Activated T-helper 1 cell treated with Interleukin-2 at 50 U/mL for 16 hours (primary cell): ENCODE results near the gene KCTD1.

Experiments
- DNase-seq: peaks from one replicate; pipeline ENCODE4 v3.0.0-alpha.2; 2020; ENCODE audit warnings: low read depth

KCTD1 gene

DNA sequence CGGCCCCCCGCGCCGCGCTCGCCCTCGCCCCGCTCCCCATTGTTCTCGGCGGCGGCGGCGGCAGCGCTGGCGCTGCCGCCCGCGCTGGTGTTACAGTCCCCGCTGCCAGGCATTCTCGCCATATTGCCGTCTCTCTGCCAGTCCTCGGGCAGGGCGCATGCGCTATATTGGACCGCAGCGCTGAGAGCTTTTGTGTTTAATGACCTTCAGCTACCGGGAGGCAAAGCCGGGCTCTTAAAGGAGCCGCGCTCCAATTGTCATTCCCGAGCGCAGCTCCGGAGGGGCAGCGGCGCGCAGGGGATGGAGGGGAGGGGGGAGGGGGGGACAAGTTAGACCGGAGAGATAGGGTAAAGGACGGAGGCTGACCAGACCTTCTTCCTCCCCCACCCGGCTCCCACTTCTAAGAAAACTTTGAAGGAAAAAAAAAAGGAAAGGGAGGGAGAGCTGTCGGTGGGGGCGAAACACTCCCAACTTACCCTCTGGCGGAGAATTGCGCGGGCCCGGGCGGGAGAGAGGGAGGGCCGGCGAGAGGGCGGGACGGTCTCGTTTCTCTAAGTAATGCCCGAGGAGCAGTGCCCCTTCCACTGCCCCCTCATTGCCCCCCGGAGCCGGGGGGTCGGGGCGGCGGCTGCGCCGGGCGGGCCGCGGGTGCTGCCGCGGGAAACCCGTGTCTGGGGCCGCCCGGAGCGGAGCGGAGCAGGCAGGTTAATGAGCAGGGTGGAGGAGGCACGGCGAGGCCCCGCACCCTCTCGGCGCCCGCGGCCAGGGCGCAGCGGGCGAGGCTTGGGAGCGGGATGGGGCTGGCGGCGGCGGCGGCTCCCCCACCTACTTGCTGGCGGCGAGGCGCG, at the start of gene KCTD1:
Gene KCTD1, minus strand, starts transcription at position 139 of the 848 bp plus-strand sequence. Its CDS starts 17 bp downstream, at position 122.
- peak; percentile 30 for DNase-seq

DNA sequence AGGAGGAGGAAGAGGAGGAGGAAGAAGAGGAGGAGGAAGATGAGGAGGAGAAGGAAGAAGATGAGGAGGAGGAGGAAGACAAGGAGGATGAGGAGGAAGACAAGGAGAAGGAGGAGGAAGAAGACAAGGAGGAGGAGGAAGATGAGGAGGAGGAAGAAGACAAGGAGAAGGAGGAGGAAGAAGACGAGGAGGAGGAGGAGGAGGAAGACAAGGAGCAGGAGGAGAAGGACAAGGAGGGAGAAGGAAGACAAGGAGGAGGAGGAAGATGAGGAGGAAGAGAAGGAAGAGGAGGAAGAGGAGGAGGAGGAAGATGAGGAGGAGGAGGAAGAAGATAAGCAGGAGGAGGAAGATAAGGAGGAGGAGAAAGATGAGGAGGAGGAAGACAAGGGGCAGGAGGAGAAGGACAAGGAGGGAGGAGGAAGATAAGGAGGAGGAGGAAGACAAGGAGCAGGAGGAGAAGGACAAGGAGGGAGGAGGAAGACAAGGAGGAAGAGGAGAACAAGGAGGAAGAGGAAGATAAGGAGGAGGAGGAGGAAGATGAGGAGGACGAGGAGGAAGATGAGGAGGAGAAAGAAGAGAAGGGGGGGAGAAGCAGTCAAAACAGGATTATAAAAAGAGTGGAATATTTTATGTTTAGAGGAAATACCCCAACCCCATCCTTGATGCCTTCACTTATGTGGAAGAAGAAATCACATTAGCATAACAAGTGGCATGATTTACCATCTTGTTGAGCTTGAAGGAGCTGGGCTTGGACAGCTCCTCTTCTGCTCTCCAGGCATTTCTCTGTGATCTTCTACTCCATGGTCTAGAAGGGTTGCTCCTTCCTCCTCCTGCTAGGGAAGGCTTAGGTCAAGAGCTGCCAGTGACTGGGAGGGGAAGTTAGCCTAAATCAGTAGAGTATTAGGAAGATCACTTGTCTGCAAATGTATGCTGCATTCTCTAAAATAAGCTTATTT, 45.3 kb upstream of the KCTD1 start:
- DNase-seq: no peak

DNA sequence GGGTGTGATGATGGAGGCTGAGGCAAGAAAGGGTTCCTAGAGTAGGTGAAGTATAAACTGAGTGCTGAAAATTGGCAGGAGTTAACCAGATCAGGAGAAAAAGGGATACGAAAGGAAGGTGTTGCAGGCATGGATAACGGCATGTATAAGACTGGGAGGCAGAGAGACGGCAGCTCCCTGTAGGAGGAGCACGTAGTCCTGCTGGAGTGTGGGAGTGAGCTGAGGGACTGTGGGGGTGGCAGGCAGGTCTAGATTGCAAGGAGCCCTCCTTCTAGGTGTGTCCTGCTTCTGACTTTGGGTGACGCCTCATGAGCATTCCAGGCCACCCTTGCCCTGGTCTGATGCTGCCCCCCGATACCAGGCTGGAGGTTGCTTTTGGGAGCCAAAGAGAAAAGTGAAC, 36.4 kb upstream of the KCTD1 start:
- no peak for DNase-seq

GRCh38 chr18:26579941-26580618, 31.7 kb upstream of the KCTD1 start:
- no peak for DNase-seq

DNA sequence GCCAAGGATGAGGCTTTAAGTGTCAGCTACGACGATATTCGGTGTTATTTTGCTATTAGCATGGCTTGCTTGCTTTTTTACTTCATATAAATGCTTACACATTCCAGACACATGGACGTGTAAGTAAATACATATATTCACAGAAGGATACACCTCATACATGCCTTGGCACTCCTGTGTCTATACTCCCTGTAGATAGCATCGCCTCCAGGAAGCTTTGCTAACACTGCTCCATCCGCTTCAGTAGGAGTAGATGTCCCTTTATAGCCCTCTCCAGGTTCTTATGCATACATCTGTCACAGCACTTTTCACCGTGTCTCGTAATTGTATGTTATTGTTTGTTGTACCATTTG, 27.5 kb upstream of the KCTD1 start:
- DNase-seq: no peak

GRCh38 chr18:26574958-26575864, 26.9 kb upstream of the KCTD1 start:
- no peak for DNase-seq

GRCh38 chr18:26568926-26569665, 20.7 kb upstream of the KCTD1 start:
- no peak for DNase-seq

- DNase-seq: no peak
Observed at GRCh38 chr18:26568513-26568912, 20.2 kb upstream of the KCTD1 start.

GRCh38 chr18:26566874-26567555, 18.7 kb upstream of the KCTD1 start:
- no peak for DNase-seq

GRCh38 chr18:26565514-26565913, 17.2 kb upstream of the KCTD1 start:
- DNase-seq: no peak

- DNase-seq: no peak
Observed at GRCh38 chr18:26563024-26563423, 14.7 kb upstream of the KCTD1 start.

GRCh38 chr18:26562568-26562967, 14.2 kb upstream of the KCTD1 start:
- no peak for DNase-seq

DNA sequence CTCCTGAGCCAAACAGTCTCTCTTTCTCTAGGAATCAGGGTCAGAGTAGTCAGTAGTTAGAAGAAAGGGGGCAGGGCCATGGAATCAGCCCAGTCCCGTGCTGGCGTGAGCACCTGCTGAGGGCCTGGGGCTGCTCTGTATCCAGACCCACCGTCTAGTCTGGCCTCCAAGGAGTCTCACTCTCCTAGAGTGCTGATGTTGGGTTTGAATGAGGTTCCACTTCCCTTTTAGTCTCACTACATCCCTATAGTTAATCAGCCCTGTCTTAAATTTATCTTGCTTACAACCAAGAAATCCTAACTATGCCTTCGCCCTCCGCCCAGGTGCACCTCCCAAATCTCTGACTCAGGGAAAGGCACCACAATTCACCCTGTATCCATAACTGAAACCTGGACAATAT, 13.4 kb upstream of the KCTD1 start:
- no peak for DNase-seq

GRCh38 chr18:26556573-26556972, 8.2 kb upstream of the KCTD1 start:
- no peak for DNase-seq

- no peak for DNase-seq
Observed at GRCh38 chr18:26555804-26556553, 7.6 kb upstream of the KCTD1 start.

DNA sequence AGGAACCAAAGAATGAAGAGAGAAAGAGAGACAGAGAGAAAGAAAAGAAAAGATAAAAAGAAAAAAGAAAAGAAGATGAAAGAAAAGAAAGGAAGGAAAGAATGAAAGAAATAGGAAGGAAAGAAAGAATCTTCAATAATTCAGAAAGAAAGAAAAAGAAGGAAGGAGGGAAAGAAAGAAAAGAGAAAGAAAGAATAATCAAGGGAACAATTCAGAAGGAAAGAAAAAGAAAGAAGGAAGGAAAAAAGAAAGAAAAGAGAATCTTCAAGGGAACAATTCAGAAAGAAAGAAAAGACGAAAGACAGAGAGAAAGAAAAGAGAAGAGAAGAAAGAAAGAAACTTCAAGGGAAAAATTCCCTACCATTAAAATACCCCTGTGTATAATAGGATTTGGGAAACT, 5.6 kb upstream of the KCTD1 start:
- no peak for DNase-seq

DNA sequence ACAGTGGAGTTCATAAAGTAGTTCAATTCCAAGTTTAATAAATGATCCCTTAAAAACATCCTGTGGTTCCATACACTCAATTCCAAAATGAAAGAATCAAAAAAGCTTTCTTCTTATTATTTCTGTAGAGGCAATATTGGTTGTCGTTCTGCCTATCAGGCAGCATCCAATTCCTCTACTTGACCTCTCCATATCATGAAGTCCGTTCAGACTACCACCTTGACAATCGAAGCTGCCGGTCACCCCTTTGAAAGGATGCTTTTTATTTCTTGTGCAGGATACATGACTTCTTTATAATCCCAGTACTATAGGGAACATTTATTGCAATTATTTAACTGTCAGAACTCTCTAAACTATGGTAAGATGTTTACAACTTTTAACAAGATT, 3.3 kb upstream of the KCTD1 start:
- DNase-seq: no peak

DNA sequence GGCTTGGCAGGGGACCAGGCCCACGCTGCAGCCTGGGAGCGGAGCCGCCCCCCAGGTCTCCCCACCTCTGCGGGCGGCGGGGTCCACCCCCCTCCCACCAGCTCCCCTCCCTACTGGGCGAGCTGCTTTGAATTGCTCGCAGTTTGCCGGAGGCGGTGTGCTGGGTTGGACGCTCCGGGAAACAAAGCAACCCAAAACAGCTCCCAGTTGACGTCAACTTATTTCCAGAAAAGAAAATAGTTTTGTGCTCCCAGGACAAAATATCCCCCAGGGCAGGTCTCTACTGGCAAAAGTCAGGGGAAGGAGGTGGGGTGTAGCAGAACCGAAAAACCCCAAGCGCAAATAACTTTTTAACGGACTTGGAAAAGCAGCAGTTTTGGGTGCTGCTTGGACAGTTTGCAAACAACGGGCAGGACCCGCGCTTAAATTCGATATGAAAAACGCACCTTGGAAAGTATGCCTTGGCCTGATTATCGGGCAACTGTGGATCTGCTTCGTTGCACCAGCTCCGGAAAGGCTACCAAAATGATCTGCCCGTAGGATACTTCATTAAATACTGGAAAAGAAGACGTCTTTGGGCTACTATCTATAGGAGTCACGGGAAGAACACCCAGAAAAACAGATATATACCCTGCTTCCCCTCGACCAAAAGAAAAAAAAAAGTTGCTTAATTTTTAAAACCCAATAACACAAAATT, 2.8 kb upstream of the KCTD1 start:
- DNase-seq: no peak
